SKM-1 treated with dmso at 0.1 percent for 144 hours (cell line): ENCODE data around the gene ADAM15.

Source experiments
- DNase-seq: peaks from one replicate; lab custom pipeline; 2025; ENCODE audit not compliant: unreplicated experiment; lab: John Stamatoyannopoulos, UW

The ADAM15 gene, protein sequence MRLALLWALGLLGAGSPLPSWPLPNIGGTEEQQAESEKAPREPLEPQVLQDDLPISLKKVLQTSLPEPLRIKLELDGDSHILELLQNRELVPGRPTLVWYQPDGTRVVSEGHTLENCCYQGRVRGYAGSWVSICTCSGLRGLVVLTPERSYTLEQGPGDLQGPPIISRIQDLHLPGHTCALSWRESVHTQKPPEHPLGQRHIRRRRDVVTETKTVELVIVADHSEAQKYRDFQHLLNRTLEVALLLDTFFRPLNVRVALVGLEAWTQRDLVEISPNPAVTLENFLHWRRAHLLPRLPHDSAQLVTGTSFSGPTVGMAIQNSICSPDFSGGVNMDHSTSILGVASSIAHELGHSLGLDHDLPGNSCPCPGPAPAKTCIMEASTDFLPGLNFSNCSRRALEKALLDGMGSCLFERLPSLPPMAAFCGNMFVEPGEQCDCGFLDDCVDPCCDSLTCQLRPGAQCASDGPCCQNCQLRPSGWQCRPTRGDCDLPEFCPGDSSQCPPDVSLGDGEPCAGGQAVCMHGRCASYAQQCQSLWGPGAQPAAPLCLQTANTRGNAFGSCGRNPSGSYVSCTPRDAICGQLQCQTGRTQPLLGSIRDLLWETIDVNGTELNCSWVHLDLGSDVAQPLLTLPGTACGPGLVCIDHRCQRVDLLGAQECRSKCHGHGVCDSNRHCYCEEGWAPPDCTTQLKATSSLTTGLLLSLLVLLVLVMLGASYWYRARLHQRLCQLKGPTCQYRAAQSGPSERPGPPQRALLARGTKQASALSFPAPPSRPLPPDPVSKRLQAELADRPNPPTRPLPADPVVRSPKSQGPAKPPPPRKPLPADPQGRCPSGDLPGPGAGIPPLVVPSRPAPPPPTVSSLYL

DNA sequence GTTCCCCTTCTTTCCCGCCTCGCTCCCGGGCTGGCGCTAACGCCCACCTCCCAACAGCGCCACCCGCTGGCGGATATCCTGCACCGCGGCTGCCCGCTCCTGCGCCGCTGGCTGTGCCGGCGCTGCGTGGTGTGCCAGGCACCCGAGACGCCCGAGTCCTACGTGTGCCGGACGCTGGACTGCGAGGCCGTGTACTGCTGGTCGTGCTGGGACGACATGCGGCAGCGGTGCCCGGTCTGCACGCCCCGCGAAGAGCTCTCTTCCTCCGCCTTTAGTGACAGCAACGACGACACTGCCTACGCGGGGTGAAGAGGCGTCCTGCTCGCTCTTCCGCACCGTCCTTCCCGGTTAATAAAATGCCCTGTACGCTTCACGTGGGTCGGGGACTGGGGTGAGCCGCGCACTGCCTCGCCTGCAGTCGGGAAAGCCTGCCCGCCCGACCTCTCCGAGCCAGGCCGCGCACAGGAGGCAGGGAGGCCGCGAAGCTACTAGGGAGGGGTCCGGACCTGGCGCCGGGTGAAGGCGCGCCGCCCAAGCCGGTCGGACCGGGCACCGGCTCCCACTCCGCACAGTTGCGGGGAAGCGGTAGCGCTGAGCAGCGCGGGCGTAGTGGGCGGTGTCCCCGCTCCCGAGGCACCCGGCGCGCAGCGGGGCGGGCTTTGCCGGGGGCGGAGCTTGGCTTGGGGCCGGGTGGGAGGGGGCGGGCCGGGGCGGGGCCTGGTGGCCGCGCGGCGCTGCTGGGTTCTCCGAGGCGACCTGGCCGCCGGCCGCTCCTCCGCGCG is at the start of gene ADAM15:
Gene ADAM15, plus strand, starts transcription at position 757 of the 782 bp plus-strand sequence. CDS start 71 bp downstream, outside the sequence.
- DNase-seq, result peak; percentile 87

DNA sequence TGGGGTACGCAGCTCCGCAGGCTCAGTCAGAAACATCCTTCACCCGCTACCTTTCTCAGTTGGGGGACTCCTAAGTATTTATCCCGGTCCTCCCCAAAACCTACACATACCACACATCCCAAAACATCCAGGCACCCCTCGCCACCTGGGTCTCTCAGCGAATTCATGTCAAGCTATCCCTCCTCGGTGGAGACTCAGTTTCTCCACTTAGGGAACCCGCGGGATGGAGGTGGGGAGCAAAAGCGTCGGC is 49.8 kb upstream of the ADAM15 start:
- DNase-seq, result peak; percentile 77

DNA sequence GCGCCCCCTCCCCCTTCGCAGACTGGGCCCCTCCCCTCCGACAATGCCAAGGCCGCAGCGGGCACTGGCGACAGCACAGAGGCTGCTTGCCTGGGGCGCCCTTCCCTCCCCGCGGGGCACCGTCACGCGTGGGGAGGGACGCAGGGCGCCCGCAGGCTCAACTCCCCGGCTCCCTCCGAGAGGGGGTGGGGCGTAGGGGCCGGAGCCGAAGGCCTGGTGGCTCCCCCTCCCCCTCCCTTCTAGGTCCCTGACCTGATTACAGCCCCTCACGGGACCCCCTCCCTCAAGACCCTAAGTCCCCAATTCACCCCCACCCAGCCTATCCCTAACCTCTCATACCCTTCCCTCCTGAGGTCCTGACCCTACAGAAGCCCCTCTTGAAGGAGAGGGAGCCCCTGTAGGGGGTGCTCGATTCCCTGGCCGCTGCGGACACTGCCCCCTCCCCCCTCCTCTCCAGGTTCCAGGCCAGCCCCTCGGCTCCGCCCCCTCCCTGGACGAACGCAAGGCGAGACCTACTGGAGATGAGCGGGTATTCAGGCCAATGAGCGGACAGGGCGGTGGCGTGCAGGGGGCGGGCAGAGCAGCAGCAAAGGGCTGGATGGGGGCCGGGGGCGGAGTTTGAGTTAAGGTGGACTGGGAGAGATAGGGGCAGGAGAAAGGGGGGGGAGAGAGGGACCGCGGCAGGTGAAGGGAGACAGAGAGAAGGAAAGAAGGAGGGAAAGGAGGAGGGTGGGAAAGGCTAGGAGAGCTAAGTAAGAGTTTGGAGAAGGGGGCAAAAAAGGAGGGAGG is 49.2 kb upstream of the ADAM15 start:
- DNase-seq, result peak; percentile 100

DNA sequence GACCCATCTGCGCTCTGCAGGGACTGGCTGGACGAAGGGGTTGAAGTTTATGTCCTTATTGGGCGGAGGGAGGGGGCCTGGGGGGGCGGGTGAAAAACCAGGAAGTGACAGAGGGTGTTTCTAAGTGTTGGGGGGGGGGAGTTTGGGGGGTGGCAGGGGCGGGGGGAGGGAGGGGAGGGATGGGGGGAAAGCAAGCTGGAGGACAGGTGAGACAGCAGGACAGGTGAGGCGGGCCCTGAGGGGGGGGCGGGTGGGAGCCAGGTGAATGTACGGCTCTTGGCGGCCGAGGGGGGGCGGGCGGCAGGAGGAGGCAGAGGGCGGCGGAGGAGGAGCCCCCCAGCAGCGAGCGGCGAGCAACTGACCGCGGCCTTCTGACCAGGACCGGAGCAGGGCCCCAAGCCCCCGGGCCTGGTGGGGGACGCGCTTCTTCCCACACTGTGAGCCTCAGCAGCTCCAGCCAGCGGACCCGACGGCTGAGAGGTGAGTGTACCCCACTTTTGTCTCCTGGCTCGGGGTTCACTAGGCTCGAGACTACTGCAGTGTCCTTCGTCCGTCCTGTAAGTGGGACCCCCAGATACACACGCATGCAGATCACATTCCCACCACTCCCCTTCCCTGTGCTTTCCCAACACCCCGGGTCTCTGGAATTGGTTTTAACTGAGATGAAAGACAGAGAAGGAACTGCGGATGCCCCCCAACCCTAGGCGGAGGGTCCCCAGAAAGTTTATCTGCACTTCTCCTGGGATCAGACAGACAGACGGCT is 48.5 kb upstream of the ADAM15 start, which contains the start of gene ZBTB7B:
Gene ZBTB7B, plus strand, starts transcription at position 339 of the 763 bp plus-strand sequence. CDS start 11,859 bp downstream, outside the sequence.
- peak; percentile 98 for DNase-seq

DNA sequence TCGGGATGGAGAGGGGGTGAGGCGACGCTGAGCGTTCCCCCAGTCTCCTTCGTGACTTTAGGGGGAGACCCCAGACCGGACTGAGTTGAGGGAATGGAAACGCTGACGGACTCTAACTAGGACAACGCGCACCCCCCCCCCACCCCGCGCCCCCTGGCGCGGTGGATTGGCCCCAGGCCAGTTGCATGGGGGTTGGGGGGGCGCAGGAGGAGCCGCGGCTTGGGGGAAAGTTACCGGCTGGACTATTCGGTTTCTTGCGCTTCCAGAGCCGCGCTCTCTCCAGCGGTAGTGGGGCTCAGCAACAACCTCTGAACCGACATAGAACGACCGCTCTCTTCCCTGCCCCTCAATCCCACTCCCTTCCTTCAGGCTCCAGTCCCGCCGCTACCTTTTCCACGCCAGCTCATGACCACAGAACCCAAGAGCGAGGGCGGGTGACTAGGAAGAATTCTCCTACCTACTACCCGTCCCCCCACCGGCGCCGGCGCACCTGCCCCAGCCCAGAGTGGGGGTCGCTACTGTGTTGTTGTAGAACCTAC is 47.8 kb upstream of the ADAM15 start:
- no peak for DNase-seq

DNA sequence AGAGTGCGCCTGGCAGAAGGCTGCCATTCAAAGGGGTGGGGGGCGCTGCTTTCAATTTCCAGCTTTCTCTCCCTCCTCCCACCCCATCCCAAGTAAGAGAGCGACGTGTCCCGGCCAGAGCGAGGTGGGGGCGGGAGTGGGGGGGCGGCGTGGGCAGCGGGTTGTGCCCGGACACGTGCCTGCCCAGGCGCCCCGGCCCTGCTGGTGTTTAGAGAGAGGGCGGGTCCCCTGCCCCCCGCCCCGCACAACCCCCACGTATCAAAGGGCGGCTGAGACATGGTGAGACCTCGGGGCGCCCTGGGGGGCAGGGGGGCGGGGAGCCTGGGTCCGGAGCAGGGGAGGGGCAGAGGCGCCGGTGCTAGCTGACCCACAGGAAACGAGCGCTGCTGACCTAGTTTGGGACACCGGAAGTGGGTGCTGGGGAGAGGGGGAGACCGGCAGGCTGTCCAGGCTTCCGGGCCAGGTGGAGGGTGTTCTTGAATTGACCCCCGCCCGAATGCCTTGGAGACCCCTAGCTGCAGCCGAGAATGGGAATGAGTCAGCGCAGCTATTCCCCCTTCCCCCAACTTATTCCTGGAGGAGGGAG is 47.3 kb upstream of the ADAM15 start:
- DNase-seq, result no peak

DNA sequence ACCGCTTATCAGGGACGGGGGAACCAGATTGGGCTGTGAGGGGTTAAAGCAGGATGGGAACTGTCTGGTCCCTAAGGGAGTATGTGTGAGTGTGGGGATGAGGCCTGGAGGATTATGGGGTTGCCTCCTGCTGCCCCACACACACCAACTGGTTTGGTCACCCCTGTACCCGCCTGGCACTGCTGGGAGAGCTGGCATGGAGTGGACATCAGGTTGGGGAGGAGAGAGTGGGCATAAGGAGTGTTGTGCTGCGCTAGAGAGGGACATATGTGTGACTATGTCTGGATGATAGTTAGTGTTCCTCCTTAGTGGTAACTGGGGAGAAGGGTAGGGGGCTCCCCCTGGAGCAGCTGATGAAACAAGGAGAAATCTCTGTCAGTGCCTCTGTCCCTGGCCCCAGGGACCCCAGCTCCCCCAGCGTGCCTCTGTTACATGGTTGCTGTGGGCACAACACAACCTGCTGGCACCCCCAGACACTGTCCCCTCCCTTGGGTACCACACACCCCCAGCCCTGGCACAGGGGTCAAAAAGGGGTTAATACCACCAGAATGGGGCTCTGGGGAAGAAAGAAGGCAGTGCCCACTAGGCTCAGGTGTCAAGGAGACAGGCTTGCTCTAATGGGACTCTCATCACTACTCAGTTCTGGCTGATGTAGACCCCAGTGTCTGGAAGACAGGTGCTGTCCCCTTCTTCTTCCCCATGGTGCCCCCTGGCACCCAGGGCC is 46.6 kb upstream of the ADAM15 start:
- no peak for DNase-seq

DNA sequence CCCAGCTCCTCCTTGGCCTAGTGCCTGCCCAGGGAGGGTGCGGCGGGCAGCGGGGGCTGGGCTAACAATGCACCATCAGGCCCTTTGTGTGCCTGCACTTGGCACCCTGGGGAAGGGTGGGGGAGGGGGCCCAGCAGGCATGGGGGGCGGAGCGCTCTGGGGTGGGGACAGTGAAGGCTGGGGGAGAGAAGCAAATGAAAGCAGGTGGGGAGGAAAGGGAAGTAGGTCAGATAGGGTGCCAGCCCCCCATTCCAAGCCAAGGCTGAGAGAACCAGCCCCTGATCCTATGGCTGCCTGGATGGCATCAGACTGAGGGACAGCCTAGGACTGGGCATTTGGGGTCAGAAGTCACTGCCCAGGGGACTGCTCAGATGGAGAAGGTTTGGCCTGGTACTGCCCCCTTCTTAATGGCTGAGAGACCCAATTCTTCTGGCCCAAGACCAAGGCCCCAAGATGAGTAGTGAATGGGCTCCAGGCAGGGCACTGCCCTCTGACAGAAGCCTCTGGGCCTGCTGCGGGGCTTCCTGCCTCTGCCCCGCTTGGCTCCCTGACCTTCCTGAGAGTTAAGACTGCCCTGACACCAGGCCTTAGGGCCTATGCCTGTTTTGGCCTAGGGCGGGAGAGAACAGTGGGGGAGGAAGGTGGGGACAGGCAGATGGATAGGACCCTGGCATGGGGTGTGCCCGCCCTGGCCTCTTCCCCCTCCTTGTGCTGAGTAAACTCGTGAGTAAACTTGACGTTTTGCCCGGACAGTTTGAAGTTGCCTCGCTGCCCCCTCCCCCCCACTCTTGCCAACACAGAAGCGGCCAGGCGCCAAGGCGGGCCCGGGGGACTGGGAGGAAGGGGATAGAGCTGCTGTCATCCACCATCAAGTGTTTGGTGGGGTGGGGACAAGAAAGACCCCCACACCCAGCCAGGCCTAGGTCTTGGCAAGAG is 45.8 kb upstream of the ADAM15 start:
- no peak for DNase-seq

DNA sequence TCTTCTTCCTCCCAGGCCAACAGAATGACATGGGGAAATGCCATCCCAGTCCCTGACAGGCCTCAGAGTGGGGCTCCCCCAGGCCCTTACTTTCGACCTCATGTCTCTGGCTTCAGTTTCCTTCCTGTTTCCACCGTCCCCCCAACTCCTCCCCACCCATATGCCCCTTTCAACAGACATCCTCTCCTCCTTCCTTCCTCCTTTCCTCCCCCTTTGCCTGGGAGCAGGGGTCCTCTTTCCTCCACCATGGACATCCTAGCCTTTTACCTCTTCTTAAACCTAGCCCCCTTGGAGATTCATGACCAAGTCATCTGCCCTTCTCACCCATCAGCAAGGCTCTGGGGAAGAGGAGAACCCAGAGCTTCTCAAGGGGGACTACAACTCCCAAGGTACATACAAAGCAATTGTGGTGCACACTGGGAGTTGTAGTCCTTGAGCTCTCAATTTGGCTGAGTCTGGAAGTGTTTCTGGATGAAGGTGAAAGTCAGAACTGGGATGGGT is 44.5 kb upstream of the ADAM15 start:
- peak; percentile 90 for DNase-seq

DNA sequence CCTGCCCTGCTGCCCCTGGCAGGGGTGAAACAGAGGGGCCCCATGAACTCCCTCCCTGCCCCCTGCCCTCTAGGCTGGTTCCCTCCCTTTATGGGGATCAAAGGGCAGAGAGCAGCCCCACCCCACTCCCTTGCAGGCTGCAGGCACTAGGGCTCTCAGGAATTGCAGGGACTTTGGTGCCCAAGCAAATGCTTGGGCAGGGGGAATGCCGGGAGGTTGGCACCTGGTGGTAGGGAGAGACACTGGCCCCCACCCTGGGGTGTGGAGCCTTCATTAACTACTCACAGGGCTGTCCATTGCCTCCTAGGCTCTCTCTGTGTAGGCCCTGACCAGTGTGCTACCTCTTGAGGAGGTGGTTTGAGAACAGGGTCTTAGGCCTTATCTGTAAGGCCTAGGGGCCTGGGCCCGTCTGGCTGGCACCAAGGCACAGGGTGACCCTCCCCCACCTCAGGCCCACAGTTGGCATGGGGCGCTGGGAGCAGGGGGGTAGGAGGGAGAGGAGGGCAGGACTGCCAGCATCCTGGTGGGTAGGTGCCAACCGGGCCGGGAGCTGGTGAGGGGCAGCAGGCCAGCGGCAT is 43.8 kb upstream of the ADAM15 start:
- DNase-seq, result no peak

DNA sequence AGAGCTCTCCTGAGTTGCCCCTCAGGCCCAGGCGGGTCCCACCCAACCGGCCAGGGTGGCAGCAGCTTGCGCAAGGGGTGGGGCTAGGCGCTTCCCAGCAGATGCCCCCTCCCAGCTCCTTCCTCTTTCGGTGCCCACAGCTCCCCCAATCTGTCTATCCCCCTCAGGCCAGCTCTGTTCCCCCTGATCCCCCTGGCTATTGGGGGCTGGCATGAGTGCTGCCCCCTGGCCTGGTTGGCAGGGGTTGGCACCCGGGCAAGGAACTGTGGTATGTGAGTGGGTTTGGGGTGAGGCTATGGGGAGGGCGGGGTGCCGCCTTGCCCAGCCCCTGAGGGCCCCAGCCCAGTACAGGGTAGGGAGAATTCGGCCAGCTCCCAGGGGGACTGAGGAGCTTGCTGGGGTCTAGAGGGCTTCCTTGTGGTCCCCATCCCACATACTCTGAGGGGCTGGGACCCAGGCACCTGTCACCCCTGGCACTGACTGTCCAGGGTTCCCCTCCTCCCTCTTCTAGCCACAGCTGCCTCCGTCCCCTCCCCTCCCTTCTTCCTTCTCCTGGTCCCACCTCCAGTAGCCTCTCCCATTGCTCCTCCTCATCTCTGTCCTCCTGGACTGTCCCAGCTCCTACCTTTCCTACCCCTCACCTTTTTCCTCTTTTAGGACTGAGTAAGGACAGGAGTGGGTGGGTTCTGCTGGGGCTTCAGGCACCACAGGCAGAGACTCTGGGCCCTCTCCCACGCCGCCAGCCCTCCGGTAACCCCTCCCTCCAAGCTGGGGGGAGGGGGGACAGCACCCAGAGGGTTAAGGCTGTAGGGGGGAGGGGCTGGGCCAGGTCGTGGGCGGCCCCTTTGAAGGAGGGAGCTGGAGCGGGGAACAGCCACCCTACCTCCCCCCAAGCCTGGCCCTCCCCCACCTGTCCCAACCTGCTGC is 42.8 kb upstream of the ADAM15 start:
- DNase-seq, result peak; percentile 21

DNA sequence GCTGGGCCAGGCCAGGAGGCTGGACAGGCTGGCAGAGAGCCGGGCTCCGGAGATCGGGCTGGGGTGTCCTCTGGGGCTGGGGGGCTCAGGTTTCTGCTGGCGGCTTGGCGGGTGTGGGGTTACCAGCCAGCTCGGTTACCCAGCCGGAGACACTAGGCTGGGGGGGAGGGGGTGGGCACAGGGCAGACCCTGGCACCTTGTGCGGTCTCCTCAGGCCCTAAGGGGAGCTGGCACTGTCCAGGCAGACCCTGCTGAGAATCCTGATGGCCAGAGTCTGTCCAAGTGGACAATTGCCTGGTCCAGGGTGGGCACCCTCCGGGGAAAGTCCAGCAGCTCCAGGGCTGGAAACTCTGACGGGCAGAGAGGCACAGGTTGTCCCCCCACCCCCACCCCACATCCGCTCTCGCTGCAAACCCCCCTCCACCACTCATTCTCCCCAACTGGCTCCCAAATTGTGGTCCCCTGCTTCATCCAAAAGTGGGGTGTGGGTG is 41.9 kb upstream of the ADAM15 start:
- DNase-seq, result no peak

DNA sequence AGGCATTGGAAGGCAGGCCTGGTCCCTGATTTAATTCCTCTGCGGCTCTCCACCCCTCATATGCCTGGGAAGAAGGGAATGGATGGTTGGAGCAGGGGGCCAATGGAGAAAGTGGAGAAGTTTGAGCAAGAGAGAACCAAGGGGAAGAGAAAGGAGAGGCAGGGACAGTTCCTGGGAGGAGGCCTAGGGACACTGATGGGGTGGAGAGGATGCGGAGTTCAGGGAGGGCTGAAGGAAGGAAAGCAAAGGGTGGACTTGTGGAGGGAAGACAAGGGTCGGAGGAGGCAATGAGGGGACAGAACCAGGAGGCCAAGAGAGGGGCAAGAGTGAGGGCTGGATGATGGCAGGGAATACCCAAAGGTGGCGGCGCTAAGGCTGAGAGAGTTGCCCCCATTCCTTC is 41.4 kb upstream of the ADAM15 start:
- DNase-seq, result no peak

DNA sequence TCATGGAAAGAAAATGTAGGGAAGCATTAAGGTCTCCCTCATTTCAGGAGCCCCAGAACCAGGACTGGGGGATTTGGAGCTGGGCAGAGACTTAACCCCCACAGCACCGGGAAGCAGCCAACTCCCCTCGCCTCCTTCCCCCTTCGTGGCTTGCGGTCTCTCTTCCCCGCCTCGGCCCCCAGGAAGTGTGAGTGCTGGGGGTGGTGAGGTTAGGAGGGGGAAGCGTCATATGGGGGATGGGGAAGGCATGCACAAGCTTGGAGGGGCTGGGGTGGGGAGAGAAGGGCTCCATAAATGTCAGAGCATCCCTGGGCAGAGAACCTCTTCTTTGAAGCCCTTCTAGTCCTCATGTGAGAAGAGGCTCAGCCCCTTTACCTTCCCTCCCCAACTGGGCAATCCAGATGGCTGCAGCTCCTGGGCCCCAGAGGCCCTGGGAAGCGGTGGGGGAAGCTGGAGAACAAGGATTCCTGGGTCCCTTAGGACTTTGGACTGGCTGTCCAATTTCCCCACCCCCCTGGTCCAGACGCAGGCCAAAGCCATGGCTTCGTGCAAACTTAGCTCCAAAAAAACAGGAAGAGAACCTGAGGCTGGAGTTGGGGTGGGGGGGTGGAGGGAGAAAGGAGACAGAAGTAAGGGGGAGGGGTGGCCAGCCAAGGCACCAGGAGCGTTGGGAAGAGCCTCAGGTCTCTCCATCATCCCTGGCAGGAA is 40.8 kb upstream of the ADAM15 start:
- DNase-seq, result peak; percentile 73

DNA sequence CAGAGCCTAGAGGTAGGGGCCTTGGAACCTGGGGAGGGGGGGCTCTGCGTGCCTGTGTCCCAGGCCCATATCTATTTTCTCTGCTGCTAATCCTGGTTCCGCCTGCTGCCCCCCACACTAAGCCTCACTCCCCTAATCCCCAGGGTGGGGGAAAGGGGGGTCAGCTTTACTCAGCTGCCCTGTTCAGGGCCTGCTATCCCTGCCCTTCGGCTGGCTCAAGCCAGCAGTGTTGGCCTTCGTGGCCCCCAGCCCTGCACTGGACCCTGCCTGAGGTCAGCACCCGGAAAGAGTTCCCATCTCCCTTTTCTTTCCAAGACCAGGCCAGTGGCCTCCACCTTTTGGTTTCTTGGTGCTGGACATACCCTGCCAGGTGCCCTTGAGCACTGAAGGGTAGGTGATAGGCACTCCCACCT is 40.1 kb upstream of the ADAM15 start:
- no peak for DNase-seq
